Measurements from ENCODE around the gene LHX8. TPM values are rescaled to one million over a fixed set of nuclear protein-coding genes. Genes with fewer than 3 reads are reported as not detected.

Gene LHX8
- total RNA-seq, 4 donors from 2014 or later = not detected

DNA sequence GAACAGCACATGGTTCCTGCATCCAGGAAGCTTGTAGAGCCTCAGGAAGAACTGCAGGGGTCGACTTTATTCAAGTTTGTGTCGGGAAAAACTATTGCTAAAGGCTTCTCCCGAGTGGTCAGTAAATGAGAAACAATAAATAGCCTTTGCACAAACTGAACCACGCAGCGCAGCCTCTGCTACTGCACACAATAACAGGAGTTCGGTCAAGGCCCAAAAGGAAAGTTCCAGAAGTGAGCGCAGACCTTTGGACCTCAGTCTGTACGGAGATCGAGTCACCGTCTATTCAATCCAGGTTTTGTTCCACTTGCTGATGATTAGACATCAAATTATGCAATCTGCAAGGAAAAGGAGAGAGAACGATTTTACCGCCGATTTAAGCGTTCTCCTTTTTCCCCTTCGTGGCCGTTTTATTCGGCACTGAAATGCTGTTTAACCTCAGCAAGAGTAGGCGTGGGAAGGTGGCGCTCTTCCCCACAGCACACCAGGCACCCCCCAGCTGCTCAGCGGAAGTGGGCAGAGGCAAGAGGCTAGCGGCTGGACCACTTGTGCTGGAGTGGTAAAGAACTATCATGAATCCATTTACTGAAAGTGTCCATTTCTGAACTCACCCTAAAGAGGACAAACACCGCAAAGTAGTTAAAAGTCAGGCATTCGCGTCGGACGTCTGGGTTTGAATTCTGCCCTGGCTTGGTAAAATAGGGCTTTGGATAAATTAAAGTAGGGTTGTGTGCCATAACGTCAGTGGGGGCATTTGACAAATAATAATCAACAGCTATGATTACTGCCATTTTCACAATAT lies 6.1 kb upstream of the LHX8 start:
- ATAC-seq (ENCODE audit: low FRiP score) (no peak), DNase-seq (ENCODE audit: low spot score) (no peak)
- no peak for TF ChIP-seq CTCF (IDR thresholded peaks at IDR 0.05)

GRCh38 chr1:75129660-75129982 lies 4.6 kb upstream of the LHX8 start:
- DNase-seq (ENCODE audit: low spot score) = no peak
- ATAC-seq (ENCODE audit: low FRiP score) = no peak

GRCh38 chr1:75129983-75130789 lies 4.0 kb upstream of the LHX8 start:
- no peak for ATAC-seq (ENCODE audit: low FRiP score)

More at GRCh38 chr1:75129660-75129982, 4.6 kb upstream of the LHX8 start:
- no peak for TF ChIP-seq CTCF (IDR thresholded peaks at IDR 0.05)

GRCh38 chr1:75130865-75131564 lies 3.2 kb upstream of the LHX8 start:
- DNase-seq (ENCODE audit: low spot score) = no peak
- no peak for TF ChIP-seq CTCF (IDR thresholded peaks at IDR 0.05)
- ATAC-seq (ENCODE audit: low FRiP score) = no peak

More at GRCh38 chr1:75129983-75130789, 4.0 kb upstream of the LHX8 start:
- TF ChIP-seq CTCF (IDR thresholded peaks at IDR 0.05) = no peak
- DNase-seq (ENCODE audit: low spot score) = no peak

DNA sequence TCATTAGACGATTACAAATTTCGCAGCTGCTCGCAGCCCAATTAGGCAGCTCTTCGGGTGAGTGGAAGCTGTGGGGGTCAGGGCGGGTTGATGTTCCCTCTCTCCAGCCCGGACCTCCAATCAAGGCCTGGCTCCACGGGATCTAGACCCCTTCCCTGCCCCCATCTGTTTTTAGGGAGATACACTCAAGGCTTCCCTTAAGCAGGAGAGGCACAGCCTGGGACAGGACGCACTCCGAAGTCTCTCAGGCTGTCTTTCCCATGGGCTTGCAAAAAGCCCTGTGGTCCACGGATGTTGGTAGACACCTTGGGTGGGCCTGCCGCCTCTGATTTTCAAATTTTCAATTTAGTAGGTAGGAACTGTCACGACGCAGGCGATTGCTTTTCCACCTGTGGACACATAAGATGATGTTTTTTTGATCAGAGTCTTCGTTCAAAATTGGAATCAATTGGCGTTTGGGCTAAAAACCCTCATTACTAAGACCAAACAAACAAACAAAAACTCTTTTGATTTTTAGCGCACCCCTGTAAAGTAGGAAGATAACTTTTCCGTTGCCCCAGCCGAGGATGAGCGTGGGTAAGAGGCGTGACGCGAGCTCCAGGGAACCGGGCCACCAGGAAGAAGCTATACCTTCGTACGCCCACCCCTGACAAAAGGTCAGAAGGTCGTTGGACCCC lies 2.5 kb upstream of the LHX8 start:
- ATAC-seq (ENCODE audit: low FRiP score) = no peak
- no peak for DNase-seq (ENCODE audit: low spot score)
- no peak for TF ChIP-seq CTCF (IDR thresholded peaks at IDR 0.05)

DNA sequence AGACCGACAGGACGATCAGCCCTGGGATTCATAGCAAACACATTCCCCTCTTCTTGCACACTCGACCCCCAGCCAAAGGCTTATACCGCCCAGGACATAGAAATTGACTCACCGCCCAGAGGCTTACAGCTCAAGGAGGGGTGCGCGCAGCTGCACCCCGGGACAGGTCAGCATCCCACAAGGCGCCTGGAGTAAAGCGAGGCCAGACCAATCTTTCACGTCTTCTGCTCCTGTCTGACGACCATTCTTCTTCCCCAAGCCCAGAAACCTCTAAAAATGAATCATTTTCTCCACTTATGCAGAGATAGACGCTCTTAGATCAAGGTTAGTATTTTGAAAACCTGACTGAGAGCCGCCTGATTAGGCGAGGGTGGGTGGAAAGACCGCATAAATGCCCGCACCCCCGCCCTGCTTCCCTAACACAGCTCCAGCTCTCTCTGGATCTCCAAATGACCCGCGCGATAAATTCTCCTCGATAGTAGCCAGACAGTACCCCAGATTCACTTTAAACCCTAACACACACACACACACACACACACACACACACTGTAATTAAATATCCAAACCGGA lies 1.9 kb upstream of the LHX8 start:
- DNase-seq (ENCODE audit: low spot score) (no peak), ATAC-seq (ENCODE audit: low FRiP score) (no peak)
- no peak for TF ChIP-seq CTCF (IDR thresholded peaks at IDR 0.05)
